ENCODE data around the gene ATM.

GRCh38 chr11:108388576-108388975 is 165.7 kb downstream of the ATM start:
- no peak for TF ChIP-seq CTCF (IDR thresholded peaks at IDR 0.05; ENCODE audit: extremely low read depth in 1 of 2, insufficient read depth in 1 of 2, low read depth in 1 of 2, low read length in 2 of 2)
- no peak for TF ChIP-seq POLR2AphosphoS5 (IDR thresholded peaks at IDR 0.05; ENCODE audit: insufficient read depth, low read depth, low read length)
- TF ChIP-seq EZH2 (IDR thresholded peaks at IDR 0.05; ENCODE audit: borderline replicate concordance, low read depth, low read length, severe bottlenecking), result no peak
- TF ChIP-seq GATA2 (IDR thresholded peaks at IDR 0.05; ENCODE audit: insufficient read depth, insufficient read length, low read depth, low read length), result no peak
- no peak for TF ChIP-seq POLR2A (IDR thresholded peaks at IDR 0.05; ENCODE audit: low read depth, low read length)
- no peak for TF ChIP-seq FOS (IDR thresholded peaks at IDR 0.05; ENCODE audit: borderline replicate concordance, insufficient read depth, low read length)
- no peak for TF ChIP-seq MYC (IDR thresholded peaks at IDR 0.05; ENCODE audit: low read depth, low read length)
